Heart left ventricle (tissue), 16 donors: ENCODE results near the gene LIMA1. TPM values are rescaled to one million over a fixed set of nuclear protein-coding genes. Genes with fewer than 3 reads are reported as not detected.

Source experiments
- ATAC-seq, 4 donors: fragments of 200-7000 bp; cut with Tn5 transposase; one replicate each; pipeline ENCODE4 v1.9.1; 2020 to 2022; ENCODE audit warnings: moderate library complexity in 4 of 4, mild to moderate bottlenecking in 3 of 4, moderate number of reproducible peaks in 1 of 4
- DNase-seq, 5 donors: peaks; one replicate each; pipeline ENCODE4 v3.0.0-alpha.2; 2020
- H3K27ac ChIP-seq, 12 donors: fragments of 200-600 bp; sonication (generic) in 4 of 12; one replicate each; pipeline versions ENCODE4 v1.5.0 to v1.8.0; 2016 to 2022; ENCODE audit warnings: mild to moderate bottlenecking in 2 of 12
- H3K27me3 ChIP-seq, 9 donors: fragments of 200-600 bp; sonication (generic) in 2 of 9; one replicate each; pipeline versions ENCODE4 v1.5.1 to v1.8.0; 2016 to 2022; ENCODE audit warnings: mild to moderate bottlenecking in 3 of 9
- H3K36me3 ChIP-seq, 9 donors: fragments of 200-600 bp; sonication (generic) in 2 of 9; one replicate each; pipeline versions ENCODE4 v1.5.0 to v1.8.0; 2018 to 2022; ENCODE audit warnings: mild to moderate bottlenecking in 2 of 9
- H3K4me1 ChIP-seq, 12 donors: fragments of 200-600 bp; sonication (generic) in 4 of 12; one replicate each; pipeline versions ENCODE4 v1.5.0 to v1.8.0; 2016 to 2022; ENCODE audit warnings: mild to moderate bottlenecking in 3 of 12
- H3K4me3 ChIP-seq, 12 donors: fragments of 200-600 bp; sonication (generic) in 4 of 12; one replicate each; pipeline versions ENCODE4 v1.5.0 to v1.8.0; 2017 to 2022; ENCODE audit warnings: mild to moderate bottlenecking in 9 of 12, moderate library complexity in 4 of 12
- H3K9me3 ChIP-seq, 12 donors: fragments of 200-600 bp; sonication (generic) in 4 of 12; one replicate each; pipeline versions ENCODE4 v1.5.0 to v1.8.0; 2016 to 2022; ENCODE audit warnings: mild to moderate bottlenecking in 1 of 12
- CTCF ChIP-seq, 12 donors: fragments of 200-600 bp; sonication (generic) in 4 of 12; IDR thresholded peaks; one replicate each; pipeline versions ENCODE4 v1.5.0 to v1.8.0; 2018 to 2022; ENCODE audit warnings: antibody characterized with exemption in 12 of 12, mild to moderate bottlenecking in 5 of 12
- POLR2A ChIP-seq, 2 donors: fragments of 450-650 bp; IDR thresholded peaks; one replicate each; pipeline ENCODE4 v1.6.1; 2017; ENCODE audit warnings: antibody characterized with exemption in 2 of 2, mild to moderate bottlenecking in 2 of 2, moderate library complexity in 2 of 2
- WGBS, 4 donors: extraction: QIAGEN DNeasy Blood & Tissue Kit in 2 of 4; methylation state at CpG; one replicate each; pipeline versions ENCODE4 v1.1.5 to v1.1.7; 2013 to 2018; 5-methylcytosine and 5-hydroxymethylcytosine counted together
- intact Hi-C, 10 donors: fragments of 100-400 bp; cut with DNase I; formaldehyde crosslinking; loops; one replicate each; pipeline versions ENCODE4 v1.11.1 to v1.14.2; 2022
- polyA plus RNA-seq, 2 donors: library from polyadenylated mRNA; stranded (reverse); fragments of 200-250 nt; gene quantifications; one replicate each; pipeline ENCODE4 v1.2.3, GENCODE V29; 2013
- total RNA-seq, 9 donors: library from RNA; depleted of rRNA in 2 of 9; stranded (reverse); fragments of >200 nt in 2 of 9; fragmentation: NEBNext Ultra II Directional in 3 of 9; extraction: Animal tissue kit (Norgen Biotek cat#: 25700) in 3 of 9; gene quantifications; one replicate each; pipeline versions ENCODE4 v1.1.0 to v1.2.4, GENCODE V29; 2016 to 2023
- donor health status: ischemic (EF 13 %, LVEDD 7.1; RV severe dilation, severe dysfunction).
- donor health status: healthy with polysubstance abuse.
- donor health status: DM: no; HTN: yes; CAD: no.
- donor health status: DM: no; HTN: no; CAD: no.
- donor health status: ischemic (EF 25% LVEDD 6.9; RV normal size, moderate dysfunction).
- donor health status: ischemic (EF 25% LVEDD 5.7; RV mildly dilated, moderate dysfunction).
- donor health status: healthy.
- donor health status: DM: yes; HTN: yes; CAD: no.
- donor health status: ischemic (EF 35%, LVEDD 5.7; RV mildly dilated, moderate dysfunction).
- donor health status: nonischemic (EF 11% LVEDD 7.7; RV severe dilation, severe dysfunction).
- donor health status: DM: yes; HTN: yes; CAD: no.
- donor health status: PGD.
- donor health status: ischemic (EF 29% LVEDD 5.4; RV normal size, mild dysfunction).
- donor health status: nonischemic (EF 23%, LVEDD 6.1; RV moderate dilation, normal function).

The LIMA1 gene
- total and polyA plus RNA-seq, 11 donors = 11.6 to 38.8 (median 14.7) TPM

- 25 to 34% (median 26%) methylated on average over 1 of the region's 1 CpG for whole genome bisulfite sequencing, 4 donors
- peaks cover 0 to 51% (median 49%) of the 10 kb centered on the region in 9 donors for H3K36me3 ChIP-seq
- ATAC-seq = no peak
- no peak for TF ChIP-seq CTCF (IDR thresholded peaks at IDR 0.05)
- H3K27ac ChIP-seq = no peak overlapping the region
- no peak overlapping the region for H3K4me3 ChIP-seq
- no peaks in the 10 kb centered on the region for H3K27me3 ChIP-seq
- no peaks in the 10 kb centered on the region for H3K9me3 ChIP-seq
- intact Hi-C loops = loop anchor here (1.0 to 10.0 kb wide), 10 partner anchors 41 to 211 kb away; partner anchors contain the start of genes SMARCD1 (in 3 of the 10), AQP5 (in 1 of the 10) and COX14 (in 1 of the 10)
- H3K4me1 ChIP-seq = no peaks in the 10 kb centered on the region
- DNase-seq = no peak
Measured at GRCh38 chr12:50175716-50176026, 107.6 kb downstream of the LIMA1 start.

- peaks cover 0 to 46% (median 43%) of the 10 kb centered on the region in 9 donors for H3K36me3 ChIP-seq
- ATAC-seq = peak in 1 of 4 donors; percentile 46
- H3K27ac ChIP-seq = no peak overlapping the region
- intact Hi-C loops = loop anchor here (1.0 to 10.0 kb wide), 10 partner anchors 40 to 210 kb away; partner anchors contain the start of genes SMARCD1 (in 3 of the 10), AQP5 (in 1 of the 10) and COX14 (in 1 of the 10)
- WGBS, 4 donors = 68 to 73% (median 71%) methylated on average over 16 of the region's 16 CpGs
- H3K9me3 ChIP-seq = peaks cover 0 to under 1% (median 0%) of the 10 kb centered on the region in 12 donors
- TF ChIP-seq CTCF (IDR thresholded peaks at IDR 0.05) (peak; percentile 56 to 83 (median 68)), POLR2A (IDR thresholded peaks at IDR 0.05) (no peak)
- H3K4me3 ChIP-seq = no peak overlapping the region
- DNase-seq = peak in 1 of 5 donors; percentile 22
- no peaks in the 10 kb centered on the region for H3K27me3 ChIP-seq
- H3K4me1 ChIP-seq = no peaks in the 10 kb centered on the region
Measured at GRCh38 chr12:50174971-50175715, 108.2 kb downstream of the LIMA1 start.

GRCh38 chr12:50167049-50167828, 116.1 kb downstream of the LIMA1 start, which contains the start of gene CERS5:
CERS5 (minus strand) TSS chr12:50167369; CDS start chr12:50167297, 72 bp downstream.
- no peaks in the 10 kb centered on the region for H3K36me3 ChIP-seq
- peak within 1 kb of the TSS; percentile 55 to 97 (median 92) for H3K27ac ChIP-seq
- intact Hi-C loops = loop anchor here in 7 of 10 donors (1.0 to 10.0 kb wide), 5 partner anchors 52 to 82 kb away; partner anchors contain the start of genes COX14 (in 3 of the 7) and SMARCD1 (in 1 of the 7)
- ATAC-seq (peak; percentile 99 to 100 (median 100)), DNase-seq (peak; percentile 99)
- peaks cover 0 to 9% (median 0%) of the 10 kb centered on the region in 12 donors for H3K9me3 ChIP-seq
- no peaks in the 10 kb centered on the region for H3K27me3 ChIP-seq
- peak within 1 kb of the TSS; percentile 61 to 100 (median 92) for H3K4me3 ChIP-seq
- WGBS, 4 donors = 1% methylated on average over 42 to 70 of the region's 70 CpGs
- TF ChIP-seq POLR2A (IDR thresholded peaks at IDR 0.05) (peak in 1 of 2 donors; percentile 62), CTCF (IDR thresholded peaks at IDR 0.05) (peak in 9 of 12 donors; percentile 17 to 55 (median 35))
- H3K4me1 ChIP-seq = peaks cover 0 to 18% (median 10%) of the 10 kb centered on the region in 12 donors

- 0 to 1% (median 1%) methylated on average over 12 of the region's 12 CpGs for WGBS, 4 donors
- H3K27me3 ChIP-seq = no peaks in the 10 kb centered on the region
- peaks cover 0 to 18% (median 10%) of the 10 kb centered on the region in 12 donors for H3K4me1 ChIP-seq
- H3K9me3 ChIP-seq = peaks cover 0 to 9% (median 0%) of the 10 kb centered on the region in 12 donors
- peak overlapping the region; percentile 55 to 97 (median 92) for H3K27ac ChIP-seq
- intact Hi-C loops = loop anchor here in 7 of 10 donors (1.0 to 10.0 kb wide), 5 partner anchors 52 to 82 kb away; partner anchors contain the start of genes COX14 (in 3 of the 7) and SMARCD1 (in 1 of the 7)
- H3K36me3 ChIP-seq = no peaks in the 10 kb centered on the region
- DNase-seq = peak in 2 of 5 donors; percentile 48 to 58
- peak overlapping the region; percentile 61 to 100 (median 92) for H3K4me3 ChIP-seq
- peak in 1 of 4 donors; percentile 35 for ATAC-seq
- no peak for TF ChIP-seq POLR2A (IDR thresholded peaks at IDR 0.05)
- TF ChIP-seq CTCF (IDR thresholded peaks at IDR 0.05) = no peak
Measured at GRCh38 chr12:50166799-50167048, 116.6 kb downstream of the LIMA1 start.
